ENCODE results near the gene STXBP5L.
"Not testable (repeated sequence)": the region's sequence is repeated elsewhere in the genome, so short reads cannot be mapped to it uniquely, and the experiment has no call there.

STXBP5L gene

GRCh38 chr3:121063628-121064027 lies 155.6 kb downstream of the STXBP5L start:
- no peak for DNase-seq

- DNase-seq, result no peak
Observed at GRCh38 chr3:121064121-121064520, 156.1 kb downstream of the STXBP5L start.

GRCh38 chr3:121072133-121072532 lies 164.1 kb downstream of the STXBP5L start:
- DNase-seq, result peak; percentile 13

GRCh38 chr3:121073011-121073410 lies 165.0 kb downstream of the STXBP5L start:
- no peak for DNase-seq

- DNase-seq, result no peak
Observed at GRCh38 chr3:121075191-121075590, 167.2 kb downstream of the STXBP5L start.

GRCh38 chr3:121078378-121079101 lies 170.5 kb downstream of the STXBP5L start:
- DNase-seq, result not testable (repeated sequence)

GRCh38 chr3:121096953-121097352 lies 188.9 kb downstream of the STXBP5L start:
- no peak for DNase-seq

GRCh38 chr3:121111086-121111485 lies 203.1 kb downstream of the STXBP5L start:
- not testable (repeated sequence) for DNase-seq

- no peak for DNase-seq
Observed at GRCh38 chr3:121111914-121112612, 204.1 kb downstream of the STXBP5L start.

- DNase-seq, result no peak
Observed at GRCh38 chr3:121126033-121126706, 218.2 kb downstream of the STXBP5L start.

GRCh38 chr3:121126707-121127035 lies 218.7 kb downstream of the STXBP5L start:
- DNase-seq, result no peak

GRCh38 chr3:121152573-121152972 lies 244.6 kb downstream of the STXBP5L start:
- DNase-seq, result no peak

- DNase-seq, result no peak
Observed at GRCh38 chr3:121153851-121154250, 245.8 kb downstream of the STXBP5L start.

- DNase-seq, result no peak
Observed at GRCh38 chr3:121155028-121155427, 247.0 kb downstream of the STXBP5L start.

GRCh38 chr3:121165397-121165837 lies 257.4 kb downstream of the STXBP5L start:
- DNase-seq, result no peak

GRCh38 chr3:121167374-121168139 lies 259.6 kb downstream of the STXBP5L start:
- DNase-seq, result no peak

GRCh38 chr3:121175083-121175482 lies 267.1 kb downstream of the STXBP5L start:
- DNase-seq, result no peak

GRCh38 chr3:121190626-121191025 lies 282.6 kb downstream of the STXBP5L start:
- DNase-seq, result not testable (repeated sequence)

- DNase-seq, result no peak
Observed at GRCh38 chr3:121202573-121202972, 294.6 kb downstream of the STXBP5L start.

GRCh38 chr3:121223116-121223515 lies 315.1 kb downstream of the STXBP5L start:
- DNase-seq, result no peak

GRCh38 chr3:121228971-121229370 lies 321.0 kb downstream of the STXBP5L start:
- no peak for DNase-seq

GRCh38 chr3:121230194-121230593 lies 322.2 kb downstream of the STXBP5L start:
- DNase-seq, result not testable (repeated sequence)

GRCh38 chr3:121231872-121232271 lies 323.9 kb downstream of the STXBP5L start:
- no peak for DNase-seq

All from NCI-H2171 (cell line).